ENCODE data around the gene TOMM6. TPM values are rescaled to one million over a fixed set of nuclear protein-coding genes. Genes with fewer than 3 reads are reported as not detected.

The TOMM6 gene
- total RNA-seq, 4 donors from 2014 or later: 96.3 to 134 (median 124) TPM

- no peaks in the 10 kb centered on the region for H3K27me3 ChIP-seq
- H3K27ac ChIP-seq: no peak overlapping the region
- no peaks in the 10 kb centered on the region for H3K9me3 ChIP-seq
- TF ChIP-seq POLR2A (IDR thresholded peaks at IDR 0.05): no peak
- no peak for TF ChIP-seq CTCF (IDR thresholded peaks at IDR 0.05)
- peaks cover 7 to 20% of the 10 kb centered on the region in 2 donors for H3K4me1 ChIP-seq
- H3K36me3 ChIP-seq: peaks cover 12 to 18% of the 10 kb centered on the region in 2 donors
- no peak for DNase-seq
- no peak overlapping the region for H3K4me3 ChIP-seq (replicated peaks in 1 of 3)
- 93 to 100% methylated on average over 1 of the region's 1 CpG for WGBS, 2 donors
- intact Hi-C loops (cut with DNase I): no loop called here
These were observed 2.6 kb downstream of the TOMM6 start for GRCh38 chr6:41790045-41790444.

DNA sequence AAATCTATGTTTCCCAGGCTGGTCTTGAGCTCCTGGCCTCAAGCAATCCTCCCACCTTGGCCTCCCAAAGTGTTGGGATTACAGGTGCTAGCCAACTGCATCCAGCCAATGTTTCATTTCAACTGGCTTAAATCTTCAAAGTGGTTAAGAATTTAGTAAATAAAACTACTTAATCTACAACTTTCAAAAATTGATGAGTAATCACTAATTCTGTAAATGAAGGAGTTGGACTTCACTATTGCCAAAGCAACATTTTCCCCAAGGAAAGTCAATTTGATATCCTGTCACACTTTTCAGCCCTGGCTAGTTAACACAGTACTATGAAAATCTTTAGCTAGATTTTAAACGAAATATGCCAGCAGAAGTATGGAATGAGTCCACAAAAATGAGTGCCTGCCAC lies 3.8 kb downstream of the TOMM6 start:
- Histone ChIP-seq H3K27me3 (no peaks in the 10 kb centered on the region), H3K27ac (no peak overlapping the region), H3K9me3 (no peaks in the 10 kb centered on the region), H3K36me3 (peaks cover 21 to 29% of the 10 kb centered on the region in 2 donors), H3K4me3 (replicated peaks in 1 of 3) (no peak overlapping the region), H3K4me1 (peaks cover under 1 to 8% of the 10 kb centered on the region in 2 donors)
- no peak for TF ChIP-seq CTCF (IDR thresholded peaks at IDR 0.05)
- TF ChIP-seq POLR2A (IDR thresholded peaks at IDR 0.05): no peak
- DNase-seq: no peak
- intact Hi-C loops (cut with DNase I): no loop called here
- WGBS, 2 donors: 88 to 89% methylated on average over 1 of the region's 1 CpG

DNA sequence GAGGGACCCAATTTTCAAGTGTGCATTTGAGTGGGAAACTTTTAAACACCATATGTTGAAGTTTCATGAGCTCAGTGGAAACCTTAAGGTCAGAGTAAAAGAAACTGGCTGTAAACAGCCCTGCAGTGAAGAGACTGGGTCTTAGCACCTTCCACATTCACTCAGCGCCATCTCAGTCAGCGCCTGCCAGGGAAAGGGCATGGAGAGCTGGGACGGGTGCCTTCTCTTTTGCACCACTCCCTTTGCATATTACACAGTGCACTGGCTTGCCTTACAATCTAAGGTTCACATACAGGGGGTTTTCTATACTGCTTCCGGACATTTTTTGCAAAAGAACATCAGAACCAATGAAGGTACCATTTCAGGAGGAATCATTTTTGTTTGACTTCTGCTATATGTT lies 4.5 kb downstream of the TOMM6 start:
- Histone ChIP-seq H3K27ac (no peak overlapping the region), H3K4me3 (replicated peaks in 1 of 3) (no peak overlapping the region), H3K4me1 (peaks cover 0 to 8% of the 10 kb centered on the region in 2 donors), H3K36me3 (peaks cover 21 to 29% of the 10 kb centered on the region in 2 donors), H3K27me3 (no peaks in the 10 kb centered on the region), H3K9me3 (no peaks in the 10 kb centered on the region)
- DNase-seq: no peak
- WGBS, 2 donors: 84 to 87% methylated on average over 4 of the region's 4 CpGs
- no peak for TF ChIP-seq CTCF (IDR thresholded peaks at IDR 0.05)
- no peak for TF ChIP-seq POLR2A (IDR thresholded peaks at IDR 0.05)
- intact Hi-C loops (cut with DNase I): no loop called here

DNA sequence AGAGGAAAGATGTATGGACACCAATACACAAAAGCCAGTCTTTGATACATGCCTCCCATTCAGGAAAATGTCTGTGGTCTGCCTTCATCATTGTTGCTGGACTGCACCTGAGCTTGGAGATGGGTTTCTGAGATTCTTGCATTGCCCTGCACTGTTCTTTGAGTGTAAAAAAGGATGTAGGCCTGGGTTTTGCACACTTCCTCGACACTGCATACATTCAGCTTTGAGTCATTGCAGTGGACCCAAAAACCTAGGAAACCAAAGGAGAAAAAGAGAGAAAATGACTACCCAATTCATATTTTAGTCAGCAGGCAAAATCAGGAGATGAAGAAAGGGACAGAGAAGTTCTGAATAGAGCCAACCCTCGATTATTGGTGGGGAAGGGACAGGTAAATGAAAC lies 9.0 kb downstream of the TOMM6 start:
- 86 to 89% methylated on average over 2 of the region's 2 CpGs for WGBS, 2 donors
- H3K36me3 ChIP-seq: peaks cover 15 to 29% of the 10 kb centered on the region in 2 donors

More for the DNA sequence above, 9.0 kb downstream of the TOMM6 start:
- Histone ChIP-seq H3K9me3 (no peaks in the 10 kb centered on the region), H3K27me3 (no peaks in the 10 kb centered on the region), H3K4me3 (replicated peaks in 1 of 3) (no peak overlapping the region), H3K27ac (no peak overlapping the region), H3K4me1 (no peaks in the 10 kb centered on the region)
- intact Hi-C loops (cut with DNase I): no loop called here
- no peak for DNase-seq
- TF ChIP-seq CTCF (IDR thresholded peaks at IDR 0.05) (no peak), POLR2A (IDR thresholded peaks at IDR 0.05) (no peak)

Measured in thyroid gland (tissue), 4 donors.